PC-3 (cell line): Measurements from ENCODE around the gene PLAGL2.

ENCODE experiments used
- EZH2phosphoT487 ChIP-seq: fragments of 300-600 bp; sonication (generic); IDR thresholded peaks from 2 replicates; pipeline ENCODE4 v1.6.1; 2018; ENCODE audit warnings: mild to moderate bottlenecking, antibody characterized with exemption, low read length, borderline replicate concordance
- TF ChIP-seq, protein P1 (sequence below): fragments of 300-600 bp; sonication (generic); conservative IDR thresholded peaks from 2 replicates; pipeline ENCODE4 v1.5.1; 2017; ENCODE audit warnings: antibody characterized with exemption, low read depth, mild to moderate bottlenecking, low read length

DNA sequence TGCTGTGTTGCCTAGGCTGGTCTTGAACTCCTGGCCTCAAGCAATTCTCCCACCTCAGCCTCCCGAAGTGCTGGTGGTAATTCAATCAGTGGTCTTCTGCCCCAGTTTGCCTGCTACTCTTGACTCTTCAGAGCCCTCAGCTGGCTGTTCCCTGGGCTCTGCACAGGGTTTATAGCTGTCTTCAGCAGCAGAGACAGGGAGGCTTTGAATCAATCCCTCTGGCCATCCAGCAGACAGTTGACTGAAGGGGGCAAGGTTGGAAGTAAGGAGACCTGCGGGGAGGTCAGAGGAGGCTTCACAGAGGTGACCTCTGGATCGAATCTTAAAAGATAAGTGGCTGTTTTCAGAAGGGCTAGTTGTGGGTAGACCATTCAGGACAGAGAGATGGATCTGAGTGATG is 43.9 kb upstream of the PLAGL2 start:
- TF ChIP-seq, protein P1, sequence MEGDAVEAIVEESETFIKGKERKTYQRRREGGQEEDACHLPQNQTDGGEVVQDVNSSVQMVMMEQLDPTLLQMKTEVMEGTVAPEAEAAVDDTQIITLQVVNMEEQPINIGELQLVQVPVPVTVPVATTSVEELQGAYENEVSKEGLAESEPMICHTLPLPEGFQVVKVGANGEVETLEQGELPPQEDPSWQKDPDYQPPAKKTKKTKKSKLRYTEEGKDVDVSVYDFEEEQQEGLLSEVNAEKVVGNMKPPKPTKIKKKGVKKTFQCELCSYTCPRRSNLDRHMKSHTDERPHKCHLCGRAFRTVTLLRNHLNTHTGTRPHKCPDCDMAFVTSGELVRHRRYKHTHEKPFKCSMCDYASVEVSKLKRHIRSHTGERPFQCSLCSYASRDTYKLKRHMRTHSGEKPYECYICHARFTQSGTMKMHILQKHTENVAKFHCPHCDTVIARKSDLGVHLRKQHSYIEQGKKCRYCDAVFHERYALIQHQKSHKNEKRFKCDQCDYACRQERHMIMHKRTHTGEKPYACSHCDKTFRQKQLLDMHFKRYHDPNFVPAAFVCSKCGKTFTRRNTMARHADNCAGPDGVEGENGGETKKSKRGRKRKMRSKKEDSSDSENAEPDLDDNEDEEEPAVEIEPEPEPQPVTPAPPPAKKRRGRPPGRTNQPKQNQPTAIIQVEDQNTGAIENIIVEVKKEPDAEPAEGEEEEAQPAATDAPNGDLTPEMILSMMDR: no peak
- TF ChIP-seq EZH2phosphoT487: no peak
